ENCODE measurements around the gene HAPLN1.
"Not testable (repeated sequence)": the region's sequence is repeated elsewhere in the genome, so short reads cannot be mapped to it uniquely, and the experiment has no call there.

HAPLN1 gene

GRCh38 chr5:83720836-83721537 is at the start of gene HAPLN1:
Gene HAPLN1 (minus strand): TSS chr5:83720855. CDS start chr5:83673523, 47,332 bp downstream.
- no peak for DNase-seq (ENCODE audit: low read depth in 2 of 2, low spot score in 1 of 2)

- DNase-seq (ENCODE audit: low read depth in 2 of 2, low spot score in 1 of 2), result no peak
Measured at GRCh38 chr5:83767409-83767992, 46.8 kb upstream of the HAPLN1 start.

GRCh38 chr5:83764101-83764500 is 43.4 kb upstream of the HAPLN1 start:
- DNase-seq (ENCODE audit: low read depth in 2 of 2, low spot score in 1 of 2), result no peak

DNA sequence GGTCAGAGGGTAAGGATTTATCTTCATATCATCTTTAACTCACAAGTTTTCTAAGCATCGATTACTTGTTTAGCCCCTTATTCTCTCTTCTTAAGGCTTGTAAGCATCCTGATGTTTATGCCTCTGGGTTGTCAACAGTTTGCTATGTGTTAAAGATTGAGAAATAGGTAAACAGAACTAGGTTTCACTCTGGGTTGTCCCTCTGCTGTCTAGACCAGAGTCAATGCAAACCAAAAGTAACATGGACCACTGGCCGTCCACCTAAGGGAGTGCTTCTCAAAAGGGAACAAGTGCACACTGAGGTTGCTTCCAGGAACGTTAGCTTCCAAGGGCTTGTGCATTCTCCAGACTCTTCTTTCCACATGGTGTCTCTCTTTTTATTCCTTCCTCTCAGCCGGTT is 39.9 kb upstream of the HAPLN1 start:
- DNase-seq (ENCODE audit: low read depth in 2 of 2, low spot score in 1 of 2), result no peak

GRCh38 chr5:83752700-83753099 is 32.0 kb upstream of the HAPLN1 start:
- DNase-seq (ENCODE audit: low read depth in 2 of 2, low spot score in 1 of 2), result no peak

DNA sequence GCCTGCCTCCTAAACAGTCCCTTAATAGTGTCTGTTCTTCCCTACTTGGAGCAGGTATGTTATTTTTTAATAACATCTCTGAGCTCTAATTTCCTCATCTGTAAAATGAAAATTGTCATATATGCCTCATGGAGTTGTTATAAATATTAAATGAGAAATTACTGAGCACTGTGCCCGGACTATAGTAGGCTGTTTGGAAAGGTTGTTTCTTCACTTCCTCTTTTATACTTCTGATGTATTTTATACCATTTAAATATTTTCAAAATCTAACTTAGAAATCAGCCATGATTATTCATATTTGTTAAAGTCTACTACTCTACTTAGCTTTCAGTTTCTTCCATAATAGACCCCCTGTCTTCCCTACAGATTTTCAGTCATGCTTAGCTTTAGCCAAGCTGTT is 30.5 kb upstream of the HAPLN1 start:
- no peak for DNase-seq (ENCODE audit: low read depth in 2 of 2, low spot score in 1 of 2)

- no peak for DNase-seq (ENCODE audit: low read depth in 2 of 2, low spot score in 1 of 2)
Measured at GRCh38 chr5:83750749-83751148, 30.1 kb upstream of the HAPLN1 start.

DNA sequence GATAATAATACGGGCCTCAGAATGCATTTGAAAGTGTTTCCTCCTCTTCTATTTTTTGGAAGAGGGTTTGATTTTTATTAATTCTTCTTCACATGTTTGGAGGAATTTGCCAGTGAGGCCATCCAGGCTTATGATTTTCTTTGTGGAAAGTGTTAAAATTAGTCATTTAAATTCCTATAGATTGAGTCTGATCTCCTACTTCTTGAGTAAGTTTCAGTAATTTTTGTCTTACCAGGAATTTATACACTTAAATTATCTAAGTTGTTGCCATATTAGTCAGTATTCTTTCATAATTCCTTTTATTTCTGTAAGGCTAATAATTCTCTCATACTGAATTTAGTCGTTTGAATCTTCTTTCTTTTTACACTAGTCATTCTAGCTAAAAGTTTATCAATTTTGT is 25.2 kb upstream of the HAPLN1 start:
- DNase-seq (ENCODE audit: low read depth in 2 of 2, low spot score in 1 of 2), result no peak

GRCh38 chr5:83744821-83745220 is 24.2 kb upstream of the HAPLN1 start:
- DNase-seq (ENCODE audit: low read depth in 2 of 2, low spot score in 1 of 2), result no peak

- no peak for DNase-seq (ENCODE audit: low read depth in 2 of 2, low spot score in 1 of 2)
Measured at GRCh38 chr5:83742089-83742488, 21.4 kb upstream of the HAPLN1 start.

DNA sequence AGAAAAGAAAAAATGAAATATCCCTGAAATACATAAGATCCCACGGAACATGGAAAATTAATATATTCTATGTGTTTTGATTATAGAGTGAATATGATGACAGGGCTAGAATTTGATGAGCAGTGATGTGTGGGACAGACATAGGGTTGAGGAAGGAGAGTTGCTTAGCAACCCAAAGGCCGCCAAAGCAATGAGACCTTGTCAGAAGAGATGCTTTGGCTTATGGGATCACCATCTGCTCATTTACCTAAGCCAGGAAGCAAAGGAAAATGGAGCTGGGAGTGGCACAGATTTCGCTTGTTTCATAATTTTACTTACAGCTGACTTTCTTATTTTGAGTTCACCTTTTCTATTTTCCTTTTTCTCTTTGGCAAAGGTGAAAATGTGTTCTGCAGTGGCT is 20.9 kb upstream of the HAPLN1 start:
- no peak for DNase-seq (ENCODE audit: low read depth in 2 of 2, low spot score in 1 of 2)

- no peak for DNase-seq (ENCODE audit: low read depth in 2 of 2, low spot score in 1 of 2)
Measured at GRCh38 chr5:83740741-83741140, 20.1 kb upstream of the HAPLN1 start.

- not testable (repeated sequence) for DNase-seq (ENCODE audit: low read depth in 2 of 2, low spot score in 1 of 2)
Measured at GRCh38 chr5:83736169-83736568, 15.5 kb upstream of the HAPLN1 start.

GRCh38 chr5:83735058-83735457 is 14.4 kb upstream of the HAPLN1 start:
- DNase-seq (ENCODE audit: low read depth in 2 of 2, low spot score in 1 of 2), result not testable (repeated sequence)

DNA sequence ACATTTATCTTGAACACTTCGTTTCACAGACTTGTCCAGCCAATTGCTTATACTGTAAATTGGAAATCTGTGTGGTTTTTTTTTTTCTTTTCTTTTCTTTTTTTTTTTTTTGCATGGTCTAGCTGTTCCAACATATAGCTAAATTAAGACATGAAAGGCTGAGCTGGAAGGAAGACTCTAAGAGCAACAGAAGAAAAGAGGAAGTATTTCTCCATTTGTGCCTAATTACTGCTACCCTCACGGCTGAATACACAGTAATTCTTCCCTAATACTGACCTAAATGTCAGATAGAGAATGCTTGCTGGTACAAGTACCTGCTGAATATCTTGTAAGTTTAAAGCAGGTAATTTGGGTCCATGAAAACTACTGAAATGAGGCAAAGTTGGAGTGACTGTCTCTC is 11.0 kb upstream of the HAPLN1 start:
- DNase-seq (ENCODE audit: low read depth in 2 of 2, low spot score in 1 of 2), result no peak

- DNase-seq (ENCODE audit: low read depth in 2 of 2, low spot score in 1 of 2), result no peak
Measured at GRCh38 chr5:83729362-83729761, 8.7 kb upstream of the HAPLN1 start.

GRCh38 chr5:83726912-83727311 is 6.3 kb upstream of the HAPLN1 start:
- DNase-seq (ENCODE audit: low read depth in 2 of 2, low spot score in 1 of 2), result no peak

GRCh38 chr5:83724935-83725334 is 4.3 kb upstream of the HAPLN1 start:
- no peak for DNase-seq (ENCODE audit: low read depth in 2 of 2, low spot score in 1 of 2)

DNA sequence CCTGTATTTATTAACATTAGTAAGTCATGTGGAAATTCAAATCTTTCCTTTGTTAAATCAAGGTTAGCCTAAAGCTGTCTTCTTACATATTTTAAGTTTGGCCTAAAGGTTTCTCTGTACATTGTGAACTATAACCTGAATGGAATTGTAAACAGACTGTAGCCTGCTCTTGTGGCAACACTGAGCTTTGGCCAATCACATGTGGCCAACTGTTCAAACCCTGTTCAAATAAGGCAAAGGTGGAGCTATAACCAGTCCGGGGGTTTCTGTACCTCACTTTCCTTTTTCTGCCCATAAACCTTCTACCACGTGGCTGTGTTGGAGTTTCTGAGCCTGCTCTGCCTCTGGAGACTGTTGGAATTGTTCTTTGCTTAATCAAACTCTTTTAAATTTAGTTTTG is 3.3 kb upstream of the HAPLN1 start:
- no peak for DNase-seq (ENCODE audit: low read depth in 2 of 2, low spot score in 1 of 2)

GRCh38 chr5:83723031-83723430 is 2.4 kb upstream of the HAPLN1 start:
- no peak for DNase-seq (ENCODE audit: low read depth in 2 of 2, low spot score in 1 of 2)

DNA sequence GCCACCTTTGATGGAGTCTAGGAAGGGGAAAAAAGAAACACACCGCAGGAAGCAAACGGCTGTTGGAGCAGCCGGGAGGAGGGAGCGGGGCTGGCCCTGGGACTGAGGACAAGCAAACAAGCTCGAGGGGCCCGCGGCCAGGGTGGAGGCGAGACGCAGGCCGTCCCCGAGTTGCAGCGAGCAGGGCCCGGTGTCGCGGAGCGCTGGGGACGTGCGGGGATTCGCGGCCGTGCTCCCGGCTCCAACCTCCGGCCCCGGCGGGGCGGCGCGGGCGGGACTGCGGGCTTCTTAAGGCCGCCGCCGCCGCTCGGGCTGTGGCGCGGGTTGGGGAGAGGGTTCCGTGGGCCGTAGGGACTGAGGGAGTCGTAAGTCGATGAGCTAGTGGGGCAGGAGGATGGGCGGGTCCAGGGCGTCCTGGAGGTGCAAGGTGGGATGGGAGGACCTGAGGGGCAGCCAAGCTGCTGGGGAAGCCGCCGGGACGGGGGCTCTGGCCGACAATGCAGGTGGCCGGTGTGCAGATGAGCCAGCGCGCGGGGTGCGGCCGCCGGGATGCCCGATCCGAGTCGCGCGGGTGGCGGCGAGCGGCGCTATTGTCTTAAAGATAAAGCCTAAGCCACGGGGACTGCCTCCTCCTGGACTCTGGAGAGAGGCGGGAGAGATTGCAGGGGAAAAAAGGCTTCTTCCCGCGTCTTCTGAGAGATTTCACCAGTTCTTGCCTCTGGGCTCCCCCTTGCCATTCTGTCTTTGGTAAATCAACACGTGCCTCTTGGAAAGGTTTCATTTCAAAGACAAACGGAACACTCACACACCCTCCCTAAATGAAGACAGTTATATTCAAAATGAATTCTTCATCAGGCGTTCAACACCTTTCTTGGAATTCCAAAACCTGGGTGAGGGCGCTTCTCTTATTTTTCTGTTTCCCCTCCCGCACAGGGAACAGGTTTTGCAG is 1.6 kb upstream of the HAPLN1 start:
- DNase-seq (ENCODE audit: low read depth in 2 of 2, low spot score in 1 of 2), result no peak

- no peak for DNase-seq (ENCODE audit: low read depth in 2 of 2, low spot score in 1 of 2)
Measured at GRCh38 chr5:83718936-83719495, 1.6 kb downstream of the HAPLN1 start.

All from stimulated activated CD8-positive, alpha-beta memory T cell treated with anti-CD3 and anti-CD28 coated beads, Interleukin-4, amount 100 ng/mL, for 1 hour (primary cell).